AG04450 (cell line): ENCODE measurements around the gene BBLN. TPM values are rescaled to one million over a fixed set of nuclear protein-coding genes. Genes with fewer than 3 reads are reported as not detected.

ENCODE experiments used
- CTCF ChIA-PET: fragments of 300-600, 350-600 bp; formaldehyde crosslinking; extraction: SDS; loops from one replicate; lab custom pipeline; 2022; ENCODE audit warnings: antibody characterized with exemption, inconsistent platforms; lab: Charles Lee
- POLR2A ChIA-PET: fragments of 350-600 bp; formaldehyde crosslinking; extraction: SDS; loops from one replicate; lab custom pipeline; 2021; ENCODE audit warnings: antibody characterized with exemption, inconsistent platforms; lab: Yijun Ruan, JAX
- DNase-seq: peaks from one replicate; pipeline ENCODE4 v3.0.0-alpha.2; 2011; ENCODE audit warnings: low read depth, low spot score
- H3K27ac ChIP-seq: one replicate; pipeline ENCODE4 v1.5.1; 2012; ENCODE audit warnings: low read depth, low read length, control low read depth
- H3K27me3 ChIP-seq: one replicate; pipeline ENCODE4 v1.6.0; 2012; ENCODE audit warnings: low read length; ENCODE audit not compliant: control insufficient read depth, insufficient read depth
- H3K4me3 ChIP-seq: 2 replicates; pipeline ENCODE4 v1.5.1; 2011; ENCODE audit warnings: mild to moderate bottlenecking, low read depth, low read length, control low read depth
- H3K9me3 ChIP-seq: 2 replicates; pipeline ENCODE4 v1.5.1; 2012; ENCODE audit warnings: low read length; ENCODE audit not compliant: control insufficient read depth, insufficient read depth
- CTCF ChIP-seq: IDR thresholded peaks from 2 replicates; pipeline ENCODE4 v1.5.1; 2011; ENCODE audit warnings: low read depth, low read length, control low read depth, inconsistent platforms
- polyA plus RNA-seq: library from polyadenylated mRNA; depleted of rRNA; stranded (reverse); fragments of >200 nt; gene quantifications from 2 replicates; pipeline ENCODE4 v1.2.3, GENCODE V29; 2011

Gene BBLN
- polyA plus RNA-seq, 1 experiment: 48.1 TPM

DNA sequence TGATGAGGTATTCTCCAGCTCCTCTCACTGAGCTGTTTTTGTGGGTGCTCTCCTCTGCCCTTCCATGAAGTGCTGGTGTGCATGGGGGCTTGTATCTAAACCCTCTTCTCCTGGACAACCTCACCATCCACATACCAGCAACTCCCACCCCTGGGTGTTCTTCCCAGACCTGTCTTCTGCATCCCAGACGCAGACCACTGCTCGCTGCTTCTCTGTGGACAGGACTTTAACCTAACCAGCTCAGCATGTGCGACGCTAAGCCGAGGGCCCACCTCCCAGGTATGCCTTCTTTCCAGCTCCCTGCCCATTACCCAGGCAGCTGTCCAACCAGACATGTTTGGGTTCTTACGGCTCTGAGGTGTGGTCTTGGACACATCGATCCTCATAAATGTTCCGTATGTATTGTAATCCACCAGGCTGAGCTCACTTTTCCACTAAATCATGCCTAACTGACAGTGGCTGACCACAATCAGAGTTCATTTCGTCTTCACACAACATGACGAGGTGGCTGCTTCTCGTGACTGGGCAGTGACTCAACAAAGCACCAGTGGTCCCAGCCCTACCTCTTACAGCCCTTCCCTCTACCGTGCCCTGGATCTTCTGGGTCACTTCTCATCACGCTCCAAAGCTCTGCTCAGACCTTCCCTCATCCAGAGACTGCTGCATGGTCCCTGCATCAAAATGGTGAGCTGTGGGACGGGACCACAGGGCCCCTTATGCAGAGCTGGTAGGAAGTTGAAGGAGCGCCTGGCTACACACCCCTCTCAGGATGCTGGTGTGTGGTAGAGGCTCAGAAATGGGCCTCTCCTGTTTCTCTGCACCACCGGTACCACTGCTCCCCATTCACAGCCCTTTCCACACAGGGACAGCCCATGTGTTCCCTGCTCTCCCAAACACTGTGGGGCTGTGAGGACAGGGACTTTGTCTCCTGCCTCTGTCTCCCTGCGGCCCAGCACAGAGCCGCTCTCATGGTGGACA lies 23.0 kb upstream of the BBLN start:
- H3K27ac ChIP-seq: no peak overlapping the region
- POLR2A ChIA-PET: no interaction called here
- peaks cover 14% of the 10 kb centered on the region for H3K27me3 ChIP-seq
- DNase-seq: peak; percentile 15
- CTCF ChIA-PET: interaction anchor here (0.7 to 1.4 kb wide), 2 partner anchors 9 to 20 kb away, joined by 3 to 7 read pairs; no protein-coding TSS in a partner anchor
- no peak overlapping the region for H3K4me3 ChIP-seq
- H3K9me3 ChIP-seq: no peaks in the 10 kb centered on the region
- no peak for TF ChIP-seq CTCF

DNA sequence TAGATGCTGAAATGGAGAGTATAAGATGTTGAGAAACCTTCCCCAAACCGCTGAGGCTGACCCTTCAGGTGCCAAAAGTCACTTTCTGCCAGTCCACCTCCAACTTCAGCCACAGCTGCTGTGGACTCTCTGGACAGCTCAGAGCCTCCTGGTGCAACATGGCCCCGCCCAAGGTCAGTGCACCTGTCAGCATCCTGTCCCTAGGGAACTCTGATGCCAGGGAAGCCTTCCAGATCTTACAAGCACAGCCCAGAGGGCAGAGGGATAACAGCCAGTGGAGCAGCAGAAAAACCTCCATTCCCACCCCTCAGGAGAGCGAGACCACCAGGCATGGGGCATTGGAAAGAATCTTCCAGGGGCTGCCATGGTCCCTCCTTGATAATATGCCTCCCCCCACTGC lies 22.1 kb upstream of the BBLN start:
- Histone ChIP-seq H3K27me3 (peaks cover 14% of the 10 kb centered on the region), H3K9me3 (no peaks in the 10 kb centered on the region), H3K4me3 (no peak overlapping the region), H3K27ac (no peak overlapping the region)
- TF ChIP-seq CTCF: no peak
- no peak for DNase-seq
- CTCF ChIA-PET: interaction anchor here (1.4 kb wide), 1 partner anchor 10 kb away, joined by 7 read pairs; no protein-coding TSS in a partner anchor
- POLR2A ChIA-PET: no interaction called here

- H3K27ac ChIP-seq: no peak overlapping the region
- POLR2A ChIA-PET: no interaction called here
- DNase-seq: no peak
- H3K27me3 ChIP-seq: peaks cover 13% of the 10 kb centered on the region
- CTCF ChIA-PET: no interaction called here
- H3K9me3 ChIP-seq: no peaks in the 10 kb centered on the region; the same call in 1 of the 2 replicates
- no peak overlapping the region for H3K4me3 ChIP-seq
- TF ChIP-seq CTCF: no peak
Measured at GRCh38 chr9:128139621-128140020, 20.4 kb upstream of the BBLN start.

DNA sequence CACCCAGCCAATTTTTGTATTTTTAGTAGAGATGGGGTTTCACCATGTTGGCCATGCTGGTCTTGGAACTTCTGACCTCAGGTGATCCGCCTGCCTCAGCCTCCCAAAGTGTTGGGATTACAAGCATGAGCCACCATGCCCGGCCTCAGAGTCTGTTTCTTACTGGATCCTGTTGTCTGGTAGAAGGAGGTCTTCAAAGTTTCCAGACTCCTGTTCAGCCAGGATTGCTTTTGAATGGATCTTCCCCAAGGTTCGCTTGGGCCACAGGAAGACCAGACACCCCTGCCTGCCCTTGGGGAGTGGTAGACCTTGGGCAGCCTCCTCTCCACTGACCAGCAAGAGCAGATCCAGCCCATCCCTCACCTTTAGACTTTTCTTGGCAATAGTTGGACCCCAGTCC lies 18.5 kb upstream of the BBLN start:
- no peak for DNase-seq
- Histone ChIP-seq H3K27ac (no peak overlapping the region), H3K9me3 (no peaks in the 10 kb centered on the region; the same call in 1 of the 2 replicates), H3K4me3 (no peak overlapping the region), H3K27me3 (peaks cover 16% of the 10 kb centered on the region)
- TF ChIP-seq CTCF: no peak
- CTCF ChIA-PET: interaction anchor here (0.7 kb wide), 1 partner anchor 25 kb away, joined by 4 read pairs; no protein-coding TSS in a partner anchor
- POLR2A ChIA-PET: no interaction called here

- POLR2A ChIA-PET: no interaction called here
Measured at GRCh38 chr9:128142061-128142460, 18.0 kb upstream of the BBLN start.

More at GRCh38 chr9:128142061-128142460, 18.0 kb upstream of the BBLN start:
- Histone ChIP-seq H3K27me3 (peaks cover 18% of the 10 kb centered on the region), H3K4me3 (no peak overlapping the region), H3K27ac (no peak overlapping the region), H3K9me3 (no peaks in the 10 kb centered on the region; the same call in 1 of the 2 replicates)
- no peak for DNase-seq
- TF ChIP-seq CTCF: no peak
- CTCF ChIA-PET: interaction anchor here (0.7 kb wide), 1 partner anchor 26 kb away, joined by 4 read pairs; no protein-coding TSS in a partner anchor
